HepG2 (cell line): ENCODE results near the gene BPHL. TPM values are rescaled to one million over a fixed set of nuclear protein-coding genes. Genes with fewer than 3 reads are reported as not detected.
A peak's percentile ranks its signal among the peaks of the same experiment; 100 is the strongest.

Experiments used
- CBX2 ChIP-seq, 2 experiments: fragments of 200-600 bp in 1 of 2; sonication (generic); formaldehyde crosslinking in 1 of 2; IDR thresholded peaks; 2 replicates each; pipeline versions ENCODE4 v1.7.0 to v1.8.1; 2018 to 2022; ENCODE audit warnings: low read depth in 2 of 2, low read length in 1 of 2, mild to moderate bottlenecking in 1 of 2, missing genetic modification reagents in 1 of 2
- CENPT ChIP-seq: sonication (generic); formaldehyde crosslinking; IDR thresholded peaks from 2 replicates; pipeline ENCODE4 v1.8.0; 2022; ENCODE audit warnings: low read depth, mild to moderate bottlenecking, moderate library complexity, missing genetic modification reagents
- ELF3 ChIP-seq: IDR thresholded peaks from 2 replicates; pipeline ENCODE4 v1.6.1; 2016; ENCODE audit warnings: missing genetic modification reagents, missing compliant biosample characterization
- ESRRA ChIP-seq: sonication (generic); formaldehyde crosslinking; IDR thresholded peaks from 2 replicates; pipeline ENCODE4 v1.5.1; 2020; ENCODE audit warnings: mild to moderate bottlenecking, low read depth, missing genetic modification reagents
- HES4 ChIP-seq: sonication (generic); formaldehyde crosslinking; IDR thresholded peaks from 2 replicates; pipeline ENCODE4 v1.9.0; 2021; ENCODE audit warnings: mild to moderate bottlenecking, missing genetic modification reagents, borderline replicate concordance
- NCOA2 ChIP-seq: sonication (generic); formaldehyde crosslinking; IDR thresholded peaks from 2 replicates; pipeline ENCODE4 v1.8.0; 2022; ENCODE audit warnings: inconsistent platforms
- NR3C1 ChIP-seq: sonication (generic); formaldehyde crosslinking; IDR thresholded peaks from 2 replicates; pipeline ENCODE4 v1.4.0; 2020; ENCODE audit warnings: missing genetic modification reagents
- PHB2 ChIP-seq: fragments of 450-650 bp; IDR thresholded peaks from 2 replicates; pipeline ENCODE4 v1.6.1; 2018; ENCODE audit not compliant: partially characterized antibody
- POLR2A ChIP-seq, 2 experiments: IDR thresholded peaks; 2 replicates each; pipeline ENCODE4 v1.6.1; 2011; ENCODE audit warnings: low read depth in 2 of 2, low read length in 2 of 2, mild to moderate bottlenecking in 1 of 2, moderate library complexity in 1 of 2; ENCODE audit not compliant: insufficient read depth in 1 of 2
- SATB2 ChIP-seq: sonication (generic); formaldehyde crosslinking; IDR thresholded peaks from 2 replicates; pipeline ENCODE4 v1.5.0; 2020; ENCODE audit warnings: missing genetic modification reagents
- TCF7 ChIP-seq: sonication (generic); IDR thresholded peaks from 2 replicates; pipeline ENCODE4 v1.6.1; 2016; ENCODE audit warnings: antibody characterized with exemption, low read depth
- ZBTB42 ChIP-seq: sonication (generic); formaldehyde crosslinking; IDR thresholded peaks from 2 replicates; pipeline ENCODE4 v1.5.0; 2020; ENCODE audit warnings: mild to moderate bottlenecking, missing genetic modification reagents
- ZFP36L2 ChIP-seq: sonication (generic); formaldehyde crosslinking; IDR thresholded peaks from 2 replicates; pipeline ENCODE4 v1.4.0; 2020; ENCODE audit warnings: missing genetic modification reagents
- ZFP82 ChIP-seq: sonication (generic); formaldehyde crosslinking; IDR thresholded peaks from 2 replicates; pipeline ENCODE4 v1.5.1; 2020; ENCODE audit warnings: mild to moderate bottlenecking, missing genetic modification reagents, borderline replicate concordance
- ZIK1 ChIP-seq: sonication (generic); formaldehyde crosslinking; IDR thresholded peaks from 2 replicates; pipeline ENCODE4 v1.5.0; 2020; ENCODE audit warnings: mild to moderate bottlenecking, low read depth, missing genetic modification reagents, borderline replicate concordance
- ZNF44 ChIP-seq: sonication (generic); formaldehyde crosslinking; IDR thresholded peaks from 2 replicates; pipeline ENCODE4 v1.5.1; 2020; ENCODE audit warnings: mild to moderate bottlenecking, missing genetic modification reagents
- ZNF589 ChIP-seq: sonication (generic); formaldehyde crosslinking; conservative IDR thresholded peaks from 2 replicates; pipeline ENCODE4 v1.8.0; 2022; ENCODE audit warnings: mild to moderate bottlenecking, moderate library complexity, missing genetic modification reagents
- ZNF879 ChIP-seq: sonication (generic); formaldehyde crosslinking; IDR thresholded peaks from 2 replicates; pipeline ENCODE4 v1.8.1; 2023; ENCODE audit warnings: missing genetic modification reagents
- polyA plus RNA-seq, 8 experiments: library from polyadenylated mRNA; depleted of rRNA in 3 of 8; stranded (reverse) in 7 of 8; unstranded in 1 of 8; fragments of >200 nt; fragmentation: Illumina TruSeq in 4 of 8; extraction: Trizol in 4 of 8; gene quantifications; 2 replicates each; pipeline versions ENCODE4 v1.2.1 to v1.2.3, GENCODE V29; 2011 to 2016; ENCODE audit warnings: low read depth in 4 of 8, missing spikeins in 1 of 8, mixed read lengths in 1 of 8; ENCODE audit not compliant: insufficient read depth in 1 of 8
- total RNA-seq, 5 experiments: library from RNA; depleted of rRNA; stranded (reverse); fragments of >200 nt; fragmentation: Illumina TruSeq; extraction: Trizol; gene quantifications; 2 replicates each; pipeline ENCODE4 v1.2.3, GENCODE V29; 2016; ENCODE audit warnings: low read depth in 1 of 5
- TF ChIP-seq, protein P1 (sequence below): IDR thresholded peaks from 2 replicates; pipeline ENCODE4 v1.6.1; 2016; ENCODE audit warnings: low read depth, missing genetic modification reagents, missing compliant biosample characterization
- TF ChIP-seq, protein P2 (sequence below): sonication (generic); formaldehyde crosslinking; conservative IDR thresholded peaks from 2 replicates; pipeline ENCODE4 v1.5.0; 2020; ENCODE audit warnings: missing genetic modification reagents
- TF ChIP-seq, protein P3 (sequence below), 2 experiments: fragments of 450-650 bp in 1 of 2; sonication (generic) in 1 of 2; formaldehyde crosslinking; IDR thresholded peaks; 2 replicates each; pipeline versions ENCODE4 v1.5.0 to v1.8.0; 2020 to 2022; ENCODE audit warnings: mild to moderate bottlenecking in 1 of 2, missing genetic modification reagents in 1 of 2
- TF ChIP-seq, protein P4 (sequence below): IDR thresholded peaks from 2 replicates; pipeline ENCODE4 v1.6.1; 2016; ENCODE audit warnings: mild to moderate bottlenecking

BPHL gene
- total and polyA plus RNA-seq, 2 of the 13 experiments (the other 11 are each of a cell fraction or from before 2014, with no cell fraction given), result 37.8 to 39.5 TPM

DNA sequence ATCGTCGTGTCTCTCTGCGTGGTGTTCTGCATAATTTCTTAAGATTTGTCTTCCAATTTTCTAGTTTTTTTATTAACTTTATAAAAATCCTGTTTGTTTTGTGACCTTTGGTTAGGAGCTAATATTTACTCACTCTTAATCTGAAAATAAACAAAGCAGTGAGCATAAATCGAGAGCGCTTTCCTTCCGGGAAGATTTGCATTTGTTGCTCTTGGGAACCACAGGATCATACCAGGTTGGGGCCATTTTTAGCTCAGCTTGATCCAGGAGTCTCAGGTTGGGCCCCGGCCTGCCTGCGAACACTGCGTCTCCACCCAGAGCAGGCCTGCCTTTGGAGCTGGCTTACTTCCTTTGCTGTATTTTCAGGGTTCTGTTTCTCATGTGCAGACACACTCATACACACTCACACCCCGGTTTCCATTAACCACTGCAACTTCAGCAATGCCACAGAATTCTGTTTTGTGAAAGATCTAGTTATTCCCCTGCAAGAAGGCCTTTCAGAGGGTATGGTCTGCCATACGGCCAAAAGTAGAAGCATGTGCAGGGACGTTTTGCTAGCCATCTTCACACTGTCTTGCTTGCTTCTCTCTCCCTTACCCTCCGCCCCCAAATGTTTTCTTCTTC is 17.3 kb downstream of the BPHL start (continued):
- TF ChIP-seq ZNF589 (CRISPR knock-in tag) (no peak), ZFP82 (CRISPR knock-in tag) (no peak), SATB2 (CRISPR knock-in tag) (no peak), CBX2 (IDR thresholded peaks at IDR 0.05; ENCODE audit: low read depth, low read length) (no peak), CBX2 (CRISPR knock-in tag; IDR thresholded peaks at IDR 0.05; ENCODE audit: low read depth) (no peak), ESRRA (CRISPR knock-in tag) (no peak), TCF7 (peak; percentile 59; the same call in 1 of the 2 replicates), NR3C1 (CRISPR knock-in tag) (no peak), CENPT (CRISPR knock-in tag) (no peak), ZFP36L2 (no peak), ZNF879 (CRISPR knock-in tag) (no peak), PHB2 (no peak), POLR2A (IDR thresholded peaks at IDR 0.05; ENCODE audit: insufficient read depth in 1 of 2, low read depth in 2 of 2, low read length in 2 of 2) (peak in 1 of 2 experiments; percentile 37; a peak in 1 of 4 replicates), HES4 (no peak), ZNF44 (CRISPR knock-in tag) (no peak), ZIK1 (CRISPR knock-in tag) (no peak), ZBTB42 (no peak), NCOA2 (peak; percentile 90), ELF3 (CRISPR knock-in tag) (peak; percentile 97)
- TF ChIP-seq, protein P1, sequence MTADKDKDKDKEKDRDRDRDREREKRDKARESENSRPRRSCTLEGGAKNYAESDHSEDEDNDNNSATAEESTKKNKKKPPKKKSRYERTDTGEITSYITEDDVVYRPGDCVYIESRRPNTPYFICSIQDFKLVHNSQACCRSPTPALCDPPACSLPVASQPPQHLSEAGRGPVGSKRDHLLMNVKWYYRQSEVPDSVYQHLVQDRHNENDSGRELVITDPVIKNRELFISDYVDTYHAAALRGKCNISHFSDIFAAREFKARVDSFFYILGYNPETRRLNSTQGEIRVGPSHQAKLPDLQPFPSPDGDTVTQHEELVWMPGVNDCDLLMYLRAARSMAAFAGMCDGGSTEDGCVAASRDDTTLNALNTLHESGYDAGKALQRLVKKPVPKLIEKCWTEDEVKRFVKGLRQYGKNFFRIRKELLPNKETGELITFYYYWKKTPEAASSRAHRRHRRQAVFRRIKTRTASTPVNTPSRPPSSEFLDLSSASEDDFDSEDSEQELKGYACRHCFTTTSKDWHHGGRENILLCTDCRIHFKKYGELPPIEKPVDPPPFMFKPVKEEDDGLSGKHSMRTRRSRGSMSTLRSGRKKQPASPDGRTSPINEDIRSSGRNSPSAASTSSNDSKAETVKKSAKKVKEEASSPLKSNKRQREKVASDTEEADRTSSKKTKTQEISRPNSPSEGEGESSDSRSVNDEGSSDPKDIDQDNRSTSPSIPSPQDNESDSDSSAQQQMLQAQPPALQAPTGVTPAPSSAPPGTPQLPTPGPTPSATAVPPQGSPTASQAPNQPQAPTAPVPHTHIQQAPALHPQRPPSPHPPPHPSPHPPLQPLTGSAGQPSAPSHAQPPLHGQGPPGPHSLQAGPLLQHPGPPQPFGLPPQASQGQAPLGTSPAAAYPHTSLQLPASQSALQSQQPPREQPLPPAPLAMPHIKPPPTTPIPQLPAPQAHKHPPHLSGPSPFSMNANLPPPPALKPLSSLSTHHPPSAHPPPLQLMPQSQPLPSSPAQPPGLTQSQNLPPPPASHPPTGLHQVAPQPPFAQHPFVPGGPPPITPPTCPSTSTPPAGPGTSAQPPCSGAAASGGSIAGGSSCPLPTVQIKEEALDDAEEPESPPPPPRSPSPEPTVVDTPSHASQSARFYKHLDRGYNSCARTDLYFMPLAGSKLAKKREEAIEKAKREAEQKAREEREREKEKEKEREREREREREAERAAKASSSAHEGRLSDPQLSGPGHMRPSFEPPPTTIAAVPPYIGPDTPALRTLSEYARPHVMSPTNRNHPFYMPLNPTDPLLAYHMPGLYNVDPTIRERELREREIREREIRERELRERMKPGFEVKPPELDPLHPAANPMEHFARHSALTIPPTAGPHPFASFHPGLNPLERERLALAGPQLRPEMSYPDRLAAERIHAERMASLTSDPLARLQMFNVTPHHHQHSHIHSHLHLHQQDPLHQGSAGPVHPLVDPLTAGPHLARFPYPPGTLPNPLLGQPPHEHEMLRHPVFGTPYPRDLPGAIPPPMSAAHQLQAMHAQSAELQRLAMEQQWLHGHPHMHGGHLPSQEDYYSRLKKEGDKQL (CRISPR knock-in tag), result 0 out of 2 replicates have a peak, but pooled peaks have one; percentile 27
- TF ChIP-seq, protein P2, sequence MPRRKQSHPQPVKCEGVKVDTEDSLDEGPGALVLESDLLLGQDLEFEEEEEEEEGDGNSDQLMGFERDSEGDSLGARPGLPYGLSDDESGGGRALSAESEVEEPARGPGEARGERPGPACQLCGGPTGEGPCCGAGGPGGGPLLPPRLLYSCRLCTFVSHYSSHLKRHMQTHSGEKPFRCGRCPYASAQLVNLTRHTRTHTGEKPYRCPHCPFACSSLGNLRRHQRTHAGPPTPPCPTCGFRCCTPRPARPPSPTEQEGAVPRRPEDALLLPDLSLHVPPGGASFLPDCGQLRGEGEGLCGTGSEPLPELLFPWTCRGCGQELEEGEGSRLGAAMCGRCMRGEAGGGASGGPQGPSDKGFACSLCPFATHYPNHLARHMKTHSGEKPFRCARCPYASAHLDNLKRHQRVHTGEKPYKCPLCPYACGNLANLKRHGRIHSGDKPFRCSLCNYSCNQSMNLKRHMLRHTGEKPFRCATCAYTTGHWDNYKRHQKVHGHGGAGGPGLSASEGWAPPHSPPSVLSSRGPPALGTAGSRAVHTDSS (CRISPR knock-in tag), result no peak
- TF ChIP-seq, protein P3, sequence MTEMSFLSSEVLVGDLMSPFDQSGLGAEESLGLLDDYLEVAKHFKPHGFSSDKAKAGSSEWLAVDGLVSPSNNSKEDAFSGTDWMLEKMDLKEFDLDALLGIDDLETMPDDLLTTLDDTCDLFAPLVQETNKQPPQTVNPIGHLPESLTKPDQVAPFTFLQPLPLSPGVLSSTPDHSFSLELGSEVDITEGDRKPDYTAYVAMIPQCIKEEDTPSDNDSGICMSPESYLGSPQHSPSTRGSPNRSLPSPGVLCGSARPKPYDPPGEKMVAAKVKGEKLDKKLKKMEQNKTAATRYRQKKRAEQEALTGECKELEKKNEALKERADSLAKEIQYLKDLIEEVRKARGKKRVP (CRISPR knock-in tag; IDR thresholded peaks at IDR 0.05), result 0 out of 4 replicates have a peak, but pooled peaks of 1 of the 2 experiments have one; percentile 31
- TF ChIP-seq, protein P4, sequence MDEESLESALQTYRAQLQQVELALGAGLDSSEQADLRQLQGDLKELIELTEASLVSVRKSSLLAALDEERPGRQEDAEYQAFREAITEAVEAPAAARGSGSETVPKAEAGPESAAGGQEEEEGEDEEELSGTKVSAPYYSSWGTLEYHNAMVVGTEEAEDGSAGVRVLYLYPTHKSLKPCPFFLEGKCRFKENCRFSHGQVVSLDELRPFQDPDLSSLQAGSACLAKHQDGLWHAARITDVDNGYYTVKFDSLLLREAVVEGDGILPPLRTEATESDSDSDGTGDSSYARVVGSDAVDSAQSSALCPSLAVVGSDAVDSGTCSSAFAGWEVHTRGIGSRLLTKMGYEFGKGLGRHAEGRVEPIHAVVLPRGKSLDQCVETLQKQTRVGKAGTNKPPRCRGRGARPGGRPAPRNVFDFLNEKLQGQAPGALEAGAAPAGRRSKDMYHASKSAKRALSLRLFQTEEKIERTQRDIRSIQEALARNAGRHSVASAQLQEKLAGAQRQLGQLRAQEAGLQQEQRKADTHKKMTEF (CRISPR knock-in tag), result peak; percentile 63
